NAMALWA (cell line): ENCODE results near the gene GNG11.
"Not testable (repeated sequence)": the region's sequence is repeated elsewhere in the genome, so short reads cannot be mapped to it uniquely, and the experiment has no call there.

Experiments
- DNase-seq: peaks from one replicate; pipeline ENCODE4 v3.0.0-alpha.2; 2015; ENCODE audit warnings: low spot score

GNG11 gene

DNA sequence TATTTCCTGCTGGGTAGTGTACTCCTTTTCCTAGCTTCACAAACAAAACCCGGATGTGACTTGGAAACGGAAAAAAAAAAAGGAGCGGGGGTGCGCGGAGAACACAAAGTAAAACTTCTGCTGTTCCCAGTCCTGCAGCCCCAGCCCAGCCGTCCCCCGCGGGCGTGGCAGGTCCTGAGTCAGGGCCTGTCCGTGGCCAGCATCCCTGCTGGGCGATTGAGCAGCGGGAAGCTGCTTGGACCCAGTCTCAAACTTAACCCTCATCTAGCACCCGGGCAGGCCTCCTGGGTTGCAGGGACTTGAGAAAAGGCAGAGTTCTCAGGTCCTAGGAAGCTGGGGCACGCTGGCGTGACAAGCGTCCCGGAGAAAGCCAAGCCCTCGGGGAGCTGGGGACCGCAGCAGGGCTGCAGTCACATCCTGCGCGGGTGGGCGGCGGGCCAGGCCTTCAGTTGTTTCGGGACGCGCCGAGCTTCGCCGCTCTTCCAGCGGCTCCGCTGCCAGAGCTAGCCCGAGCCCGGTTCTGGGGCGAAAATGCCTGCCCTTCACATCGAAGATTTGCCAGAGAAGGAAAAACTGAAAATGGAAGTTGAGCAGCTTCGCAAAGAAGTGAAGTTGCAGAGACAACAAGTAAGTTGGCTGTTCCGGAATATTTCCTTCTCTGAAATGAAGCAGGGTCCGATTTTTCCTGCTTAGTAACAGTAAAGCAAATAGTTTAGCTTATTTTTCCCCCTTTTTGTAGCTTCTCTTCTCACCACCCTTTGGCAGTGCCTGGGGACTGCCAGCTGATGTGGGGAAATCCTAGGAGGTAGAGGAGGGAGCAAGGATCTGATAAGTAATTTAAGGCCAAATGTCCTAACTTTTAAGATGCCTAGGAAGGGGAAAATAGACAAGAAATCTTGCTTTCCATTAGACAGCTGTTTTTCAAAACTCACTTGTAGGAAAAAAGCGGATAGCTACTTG is at the start of gene GNG11:
Gene GNG11 (plus strand): TSS at position 129 of the 960 bp plus-strand sequence. CDS start 403 bp downstream, at position 532.
- no peak for DNase-seq

DNA sequence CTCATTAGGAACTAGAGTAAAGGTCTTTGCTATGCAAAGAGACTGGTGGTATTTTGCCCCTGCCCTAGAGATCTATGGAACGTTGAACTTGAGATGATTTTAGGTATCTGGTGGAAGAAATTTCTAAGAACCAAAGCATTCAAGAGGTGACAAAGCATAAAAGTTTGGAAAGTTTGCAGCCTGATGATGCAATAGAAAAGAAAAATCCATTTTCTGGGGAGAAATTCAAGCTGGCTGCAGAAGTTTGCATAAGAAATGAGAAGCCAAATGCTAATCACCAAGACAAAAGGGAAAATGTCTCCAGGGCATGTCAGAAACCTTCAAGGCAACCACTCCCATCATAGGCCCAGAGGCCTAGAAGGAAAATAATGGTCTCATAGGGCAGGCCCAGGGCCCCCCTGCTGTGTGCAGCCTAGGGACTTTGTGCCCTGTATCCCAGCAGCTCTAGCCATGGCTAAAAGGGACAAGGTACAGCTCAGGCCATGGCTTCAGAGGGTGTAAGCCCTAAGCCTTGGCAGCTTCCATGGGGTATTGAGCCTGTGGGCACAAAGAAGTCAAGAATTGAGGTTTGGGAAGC is 47.4 kb upstream of the GNG11 start:
- DNase-seq, result no peak

DNA sequence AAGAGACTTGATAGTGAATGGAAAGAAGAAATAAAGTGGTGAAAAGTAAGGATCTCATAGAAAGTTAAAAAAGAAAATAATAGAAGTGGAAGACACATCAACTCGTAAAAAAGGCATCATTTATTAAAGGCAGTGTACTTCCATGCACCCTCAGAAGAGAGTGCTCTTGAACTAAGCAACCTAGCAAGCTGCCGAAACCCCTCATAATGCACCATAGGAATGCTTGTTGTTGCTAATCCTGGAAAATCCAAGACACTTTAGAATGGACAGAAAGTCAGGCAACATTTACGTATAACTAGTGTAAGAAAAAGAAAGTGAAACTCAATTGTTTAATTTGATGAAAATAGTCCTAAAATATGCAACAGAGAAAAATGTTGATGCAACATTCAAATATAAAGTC is 43.8 kb upstream of the GNG11 start:
- DNase-seq, result no peak

DNA sequence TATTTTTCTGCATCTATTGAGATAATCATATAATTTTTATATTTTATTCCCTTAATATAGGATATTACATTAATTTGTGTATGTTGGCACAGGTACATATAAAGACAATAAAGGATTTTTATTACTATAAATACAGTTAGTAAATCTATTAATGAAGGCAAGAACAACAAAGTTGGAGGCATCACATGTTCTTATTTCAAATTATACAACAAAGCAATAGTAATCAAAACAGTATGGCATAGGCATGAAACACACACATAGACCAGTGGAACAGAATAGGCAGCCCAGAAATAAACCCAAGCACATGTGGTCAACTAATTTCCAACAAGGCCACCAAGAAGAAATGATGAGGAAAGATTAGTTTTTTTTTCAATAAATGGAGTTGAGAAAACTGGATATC is 42.2 kb upstream of the GNG11 start:
- no peak for DNase-seq

DNA sequence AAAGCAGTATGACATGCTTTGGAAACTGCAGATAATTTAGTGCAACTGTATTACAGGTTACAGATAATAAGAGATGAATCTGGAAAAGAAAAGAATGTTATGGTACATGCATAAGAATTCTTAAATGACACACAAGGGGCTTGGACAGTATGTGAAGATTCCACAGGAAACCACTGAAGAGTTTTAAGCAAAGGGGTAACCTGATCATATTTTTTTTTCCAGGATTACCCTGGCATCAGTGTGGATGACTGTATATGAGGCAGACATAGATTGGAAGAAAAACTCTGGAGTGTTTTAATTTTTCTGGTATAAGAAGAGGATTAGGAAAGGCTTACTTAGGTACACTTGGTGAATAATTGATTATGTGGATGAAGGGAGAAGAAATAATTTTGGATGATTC is 39.1 kb upstream of the GNG11 start:
- no peak for DNase-seq

DNA sequence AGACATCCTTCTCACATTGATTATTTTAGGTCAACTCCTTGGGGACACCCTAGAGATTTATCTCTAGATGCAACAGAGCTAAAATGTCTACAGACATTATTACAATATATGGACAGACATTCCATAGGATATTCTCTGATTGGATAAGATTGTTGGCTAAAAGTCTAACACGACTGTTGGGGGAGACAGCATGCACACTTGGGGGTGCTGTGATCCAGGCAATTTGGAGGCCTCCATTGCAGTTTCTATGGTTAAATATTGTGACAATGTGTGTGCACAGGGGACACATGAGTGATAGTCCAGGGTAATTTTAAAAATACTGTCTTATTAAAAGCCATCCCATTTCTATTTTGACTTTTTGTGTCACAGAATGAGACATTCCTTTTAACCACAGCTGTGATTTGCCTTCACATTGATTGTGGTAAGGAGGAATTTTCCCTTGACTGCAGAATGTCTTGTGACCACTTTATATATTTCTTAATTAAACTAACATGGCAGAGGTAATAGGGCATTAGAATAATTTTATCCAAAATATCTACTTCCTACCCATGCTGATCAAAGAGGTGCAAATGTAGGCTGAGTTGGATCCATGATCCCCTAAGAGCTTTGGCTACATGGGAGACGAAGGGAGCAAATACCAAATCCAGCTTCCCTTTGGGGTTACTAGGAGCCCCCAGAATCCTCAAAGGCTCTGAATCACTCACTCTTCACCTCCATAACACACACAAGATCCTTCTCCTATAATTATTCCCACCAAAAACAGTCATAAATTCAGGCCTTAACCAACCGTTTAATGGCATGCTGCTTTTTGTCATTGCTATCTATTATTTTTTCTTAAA is 38.2 kb upstream of the GNG11 start:
- peak; percentile 27 for DNase-seq

DNA sequence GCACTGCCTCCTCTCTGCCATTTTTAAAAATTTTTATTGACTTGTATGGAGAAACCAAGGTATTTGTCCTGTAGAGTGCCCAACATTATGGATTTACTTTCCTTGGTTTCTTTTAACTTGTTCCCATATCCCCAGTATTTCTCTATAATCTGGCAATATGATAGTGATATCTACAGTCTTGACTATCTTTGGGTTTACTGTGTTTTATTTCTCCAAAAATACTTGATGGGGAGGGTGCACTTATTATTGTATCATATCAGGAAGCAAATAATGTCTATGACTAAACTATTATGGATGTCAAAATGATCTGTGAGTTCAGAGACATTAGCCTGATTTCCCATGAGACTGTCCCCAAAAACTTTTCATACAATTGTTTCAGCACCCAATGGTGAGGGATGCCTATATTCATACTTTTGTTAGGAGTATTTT is 37.6 kb upstream of the GNG11 start:
- no peak for DNase-seq

DNA sequence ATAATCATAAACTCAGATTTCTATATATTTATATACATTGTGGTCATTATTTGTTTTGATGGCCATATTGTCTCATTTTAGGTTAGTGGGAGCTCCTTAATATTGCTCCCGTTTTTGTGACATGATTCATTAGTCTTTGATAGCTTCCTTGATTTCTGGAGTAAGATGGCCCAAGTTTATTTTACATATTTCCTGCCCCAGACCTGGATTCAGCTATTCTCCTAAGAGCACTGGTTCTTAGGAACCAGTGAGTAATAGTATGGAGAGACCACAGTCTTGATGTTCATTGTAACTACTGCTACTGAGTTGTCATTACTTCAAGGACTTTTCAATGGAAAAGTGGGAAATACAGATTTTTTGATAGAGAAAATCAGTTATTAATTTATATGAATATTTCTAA is 37.0 kb upstream of the GNG11 start:
- no peak for DNase-seq

DNA sequence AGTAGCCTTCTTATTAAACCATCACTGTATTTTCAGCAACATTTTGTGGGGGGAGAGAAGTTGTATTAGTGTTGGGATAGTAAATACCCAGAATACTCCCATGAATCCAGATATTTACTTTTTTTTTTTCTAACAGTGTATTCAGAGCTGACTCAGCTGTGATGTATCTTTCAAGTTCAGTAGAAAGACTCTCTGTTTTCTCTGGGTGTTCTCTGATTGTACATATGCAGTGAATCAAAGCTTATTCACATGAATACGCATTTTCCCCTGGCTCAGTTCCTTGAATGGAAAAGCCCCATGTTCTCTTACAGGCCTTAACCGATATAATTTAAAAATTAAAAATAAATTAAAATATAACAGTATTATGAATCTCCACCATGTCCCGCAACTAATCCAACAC is 32.3 kb upstream of the GNG11 start:
- no peak for DNase-seq

DNA sequence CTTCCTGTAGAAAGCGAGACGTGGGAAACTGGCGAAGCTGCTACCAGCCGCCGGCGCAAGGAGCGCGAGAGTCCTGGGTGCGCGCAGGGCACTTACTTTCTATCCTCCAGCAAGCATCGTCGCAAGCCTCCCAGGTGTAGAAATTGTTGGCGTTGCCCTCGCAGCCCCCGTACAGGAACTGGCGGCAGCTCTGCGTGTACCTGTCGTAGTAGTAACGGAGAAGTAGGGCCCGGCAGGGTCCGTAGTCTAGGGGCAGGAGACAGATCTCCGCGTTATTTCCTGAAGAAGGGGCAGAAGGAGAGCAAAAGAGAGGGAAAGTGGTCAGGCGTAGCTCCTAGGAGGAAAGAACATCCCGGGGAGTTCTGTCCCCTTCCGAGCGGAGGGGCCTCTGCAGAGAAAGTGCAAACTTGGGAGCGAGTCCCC is 31.5 kb upstream of the GNG11 start:
- DNase-seq, result no peak

DNA sequence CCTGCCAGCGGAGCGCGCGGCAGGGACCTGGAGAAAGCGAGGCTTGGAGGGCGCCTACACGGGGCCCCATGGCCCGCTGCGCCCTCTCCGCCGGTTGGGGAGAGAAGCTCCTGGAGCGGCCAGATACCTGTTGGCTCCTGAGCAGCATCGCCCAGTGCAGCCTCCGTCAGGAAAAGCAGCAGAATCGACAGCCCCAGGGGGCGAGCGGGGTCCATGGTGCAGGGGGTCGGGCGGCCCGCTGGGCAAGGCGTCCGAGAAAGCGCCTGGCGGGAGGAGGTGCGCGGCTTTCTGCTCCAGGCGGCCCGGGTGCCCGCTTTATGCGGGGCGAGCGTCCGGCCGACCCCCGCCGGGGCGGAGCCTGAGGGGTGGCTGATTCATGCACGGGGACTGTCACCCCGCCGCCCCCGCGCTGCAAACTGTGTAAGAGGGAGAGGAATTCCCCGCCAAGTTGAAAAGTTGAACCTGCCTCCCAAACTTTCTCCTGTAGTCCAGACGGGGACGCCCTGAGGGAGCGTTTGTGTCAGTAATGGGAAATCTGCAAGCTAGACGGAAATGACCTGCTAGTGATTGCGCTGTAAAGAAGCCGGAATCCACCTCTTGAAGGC is 31.0 kb upstream of the GNG11 start, which contains the start of gene TFPI2:
Gene TFPI2 (minus strand): TSS at position 290 of the 605 bp plus-strand sequence. CDS start 75 bp downstream, at position 215.
- no peak for DNase-seq

DNA sequence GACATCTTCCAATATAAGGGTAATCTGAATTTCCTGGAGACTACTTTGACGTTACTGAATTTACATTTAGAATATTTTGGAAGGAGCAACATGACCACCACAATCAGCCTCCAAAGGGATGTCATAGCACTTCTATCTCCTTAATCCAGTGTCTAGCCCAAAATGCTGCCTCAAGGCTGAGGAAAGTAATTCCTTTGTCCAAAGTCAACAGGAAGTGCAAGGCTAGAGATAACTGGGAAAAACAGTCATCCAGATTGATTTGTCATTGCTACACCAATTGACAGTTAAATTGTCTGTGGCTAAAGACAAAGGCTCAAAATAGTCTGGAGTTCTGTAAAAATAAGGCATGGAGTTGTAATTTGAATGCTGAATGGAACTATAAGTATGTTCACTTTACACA is 27.1 kb upstream of the GNG11 start:
- no peak for DNase-seq

DNA sequence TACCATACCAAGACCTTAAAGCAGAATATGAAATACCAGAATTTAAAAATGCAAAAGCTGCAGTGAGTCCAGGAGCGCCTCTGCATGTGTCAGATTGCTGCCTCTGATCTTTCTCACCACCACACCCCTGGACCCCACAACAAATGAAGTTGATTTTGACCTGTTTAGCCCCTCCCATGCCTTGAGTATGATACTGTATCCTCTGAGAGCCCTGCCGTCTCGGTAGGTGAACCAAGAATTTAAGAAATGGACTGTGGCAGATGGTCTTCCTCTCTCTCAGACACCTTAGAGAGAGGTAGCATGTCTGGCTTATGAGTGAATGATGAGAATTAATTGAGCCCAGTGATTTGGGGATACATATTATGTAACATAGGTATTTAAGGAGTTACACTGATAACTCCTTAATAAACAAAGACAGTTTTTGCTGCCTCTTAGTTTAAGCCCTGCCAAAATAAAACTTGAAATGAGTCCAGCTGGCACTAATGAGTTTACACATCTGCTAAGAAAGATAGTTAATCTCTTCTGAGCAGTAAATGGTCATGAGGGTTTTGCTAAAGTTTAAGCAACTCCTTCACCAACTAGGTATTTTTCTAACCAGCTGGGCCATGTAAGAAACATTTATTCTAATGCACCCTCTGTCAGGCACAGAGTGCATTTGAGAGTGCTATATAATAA is 26.4 kb upstream of the GNG11 start:
- DNase-seq, result no peak

DNA sequence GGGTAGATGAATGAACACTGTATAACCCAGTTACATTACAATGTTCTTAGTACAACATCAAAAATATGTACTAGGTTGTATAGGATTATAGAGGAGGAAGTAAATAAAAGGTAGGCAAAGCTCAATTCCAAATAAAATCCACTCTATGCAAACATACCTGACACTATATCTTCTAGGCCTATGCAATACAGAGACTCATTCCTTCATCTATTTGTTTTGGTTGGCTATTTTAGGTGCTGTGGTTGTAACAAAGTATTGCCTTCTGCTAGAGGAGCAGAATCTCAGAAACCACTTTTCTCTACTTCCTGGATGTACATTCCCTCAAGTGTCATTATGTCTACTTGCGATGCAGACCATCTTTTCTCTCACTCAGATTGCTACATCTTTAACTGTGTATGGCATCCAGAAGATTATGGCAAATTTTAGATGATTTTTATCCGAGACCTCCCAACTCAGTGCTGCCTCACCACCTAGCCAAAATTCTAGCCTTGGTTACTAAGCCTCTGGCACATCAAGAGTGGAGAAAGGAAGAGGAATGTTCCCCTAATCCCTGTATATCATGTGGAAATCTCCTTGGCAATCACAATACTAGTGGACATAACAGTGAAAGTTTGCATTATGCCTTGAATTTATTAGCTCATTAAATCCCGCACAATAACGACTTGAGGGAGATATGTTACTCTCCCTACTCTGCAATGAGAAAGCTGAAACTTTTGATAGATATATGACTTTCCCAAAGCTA is 25.5 kb upstream of the GNG11 start:
- DNase-seq, result no peak

DNA sequence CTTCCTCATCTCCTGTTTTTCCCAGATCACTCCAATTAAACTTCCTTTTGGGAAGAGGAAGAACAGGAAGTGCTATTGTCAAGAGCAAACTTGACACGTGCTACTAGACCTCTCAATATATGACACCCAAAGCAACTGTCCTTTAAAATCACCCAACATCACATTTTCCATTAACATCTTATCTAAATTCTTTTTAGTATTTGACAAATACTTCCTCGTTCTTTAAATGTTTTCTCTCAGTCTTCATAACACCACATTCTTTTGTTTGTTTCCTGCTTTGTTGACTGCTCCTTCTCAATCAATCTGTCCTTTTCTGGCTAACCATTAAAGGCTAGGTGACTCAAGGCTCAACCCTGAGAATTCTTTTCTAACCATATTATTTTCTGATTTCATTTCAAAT is 23.9 kb upstream of the GNG11 start:
- DNase-seq, result no peak

DNA sequence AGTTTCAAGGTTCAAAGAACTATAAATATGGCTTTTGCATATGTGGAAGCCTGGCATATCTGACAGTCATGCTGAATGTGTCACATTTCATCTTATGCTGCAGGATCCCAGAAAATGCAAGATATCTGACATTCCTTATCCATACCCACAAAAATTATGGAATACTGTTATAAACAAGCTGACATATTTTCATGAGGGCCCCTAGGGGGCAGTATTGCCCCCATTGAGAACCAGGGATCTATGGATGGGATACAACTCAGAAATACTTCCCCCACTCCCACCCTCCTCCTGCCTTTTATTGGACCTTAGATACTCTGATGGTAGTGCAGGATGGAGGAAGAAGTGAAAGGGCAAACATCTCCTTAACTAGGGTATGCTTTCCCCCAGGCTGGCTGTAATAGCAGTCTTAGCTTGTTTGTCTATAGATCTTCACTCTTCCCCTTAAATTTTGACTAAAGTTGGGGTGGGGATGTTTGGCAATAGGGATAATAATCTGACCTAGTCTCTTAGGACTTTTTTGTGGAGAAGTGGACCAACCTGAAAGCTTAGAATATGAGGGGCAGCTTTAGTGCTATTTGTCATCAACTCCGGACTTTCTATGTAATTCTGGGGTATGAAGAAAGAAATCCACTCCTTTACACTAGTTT is 18.6 kb upstream of the GNG11 start:
- peak; percentile 53 for DNase-seq

DNA sequence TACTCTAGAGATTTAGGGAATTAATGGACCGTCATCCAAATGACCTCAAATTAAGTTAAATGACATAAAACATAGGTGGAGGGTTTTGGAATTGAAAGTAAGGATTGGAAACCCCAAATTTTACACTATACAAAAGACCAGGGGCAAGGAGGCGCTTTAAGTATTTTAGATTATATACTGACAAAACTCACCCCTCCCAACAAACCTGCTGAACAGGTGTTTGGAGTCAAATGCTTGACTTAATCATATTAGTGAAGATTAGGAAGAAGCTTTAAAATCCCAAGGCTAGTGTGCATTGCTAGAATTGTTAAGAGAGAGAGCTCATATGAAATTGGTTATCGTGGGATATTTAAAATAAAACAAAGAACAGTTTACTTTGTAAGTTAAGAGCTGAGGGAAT is 15.3 kb upstream of the GNG11 start, which contains the start of gene GNGT1:
Gene GNGT1 (plus strand): TSS at position 301 of the 400 bp plus-strand sequence. CDS start 180 bp downstream, outside the sequence.
- no peak for DNase-seq

DNA sequence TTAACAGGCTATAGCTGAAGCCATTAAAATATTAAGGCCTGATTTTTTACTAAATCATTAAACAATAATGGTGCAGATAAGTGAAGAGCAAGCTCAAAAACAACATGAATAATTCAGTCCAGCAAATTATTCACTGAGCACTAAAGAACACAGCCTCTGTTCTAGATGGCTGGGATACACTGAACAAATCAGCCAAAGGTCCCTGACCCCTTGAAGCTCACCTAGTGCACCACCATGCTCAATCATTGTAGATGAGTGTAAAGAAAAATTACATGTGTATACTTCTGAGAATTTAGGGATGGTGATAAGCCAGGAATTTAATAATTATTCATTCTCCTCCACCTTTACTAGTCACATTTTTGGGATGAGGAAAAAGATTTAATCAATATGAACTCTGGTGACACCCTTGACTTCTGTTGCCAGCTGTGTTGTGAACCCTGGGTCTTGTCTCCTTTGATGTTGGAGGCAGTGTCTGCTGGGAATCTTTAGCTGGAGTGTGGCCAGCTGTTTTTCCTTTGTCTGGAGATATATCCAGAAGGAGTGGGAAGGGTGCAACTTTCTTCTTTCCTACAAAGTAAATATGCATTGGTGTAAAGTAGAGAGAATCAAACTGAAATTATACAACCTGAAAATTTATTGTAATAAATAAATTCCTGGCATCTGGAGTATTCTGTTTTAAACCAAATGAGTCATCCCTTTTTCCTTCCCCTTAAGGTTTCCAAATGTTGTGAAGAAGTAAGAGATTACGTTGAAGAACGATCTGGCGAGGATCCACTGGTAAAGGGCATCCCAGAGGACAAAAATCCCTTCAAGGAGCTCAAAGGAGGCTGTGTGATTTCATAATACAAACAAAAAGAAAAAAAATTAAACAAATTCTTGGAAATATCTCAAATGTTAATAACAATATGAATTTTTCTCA is 11.2 kb upstream of the GNG11 start:
- DNase-seq, result no peak

DNA sequence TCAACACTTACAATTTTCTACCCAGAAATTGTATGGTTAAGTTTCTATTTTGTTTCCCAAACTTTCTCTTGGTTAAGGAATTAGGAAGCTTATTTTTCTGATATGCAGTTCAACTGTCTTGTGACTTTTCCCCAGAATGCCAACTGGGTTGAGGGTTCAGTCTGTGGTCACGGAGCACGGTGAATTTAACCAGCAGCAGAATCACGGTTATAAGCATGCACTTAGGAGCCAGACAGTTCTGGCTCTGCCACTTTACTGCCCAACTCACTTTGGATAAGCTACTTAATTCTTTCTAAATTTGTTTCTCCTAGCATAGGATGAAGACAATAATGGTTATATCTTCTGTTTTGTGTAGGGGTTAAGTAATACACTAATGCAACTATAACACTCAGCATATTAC is 10.3 kb upstream of the GNG11 start:
- DNase-seq, result not testable (repeated sequence)
